Measurements from ENCODE around the gene ABR.

DNA sequence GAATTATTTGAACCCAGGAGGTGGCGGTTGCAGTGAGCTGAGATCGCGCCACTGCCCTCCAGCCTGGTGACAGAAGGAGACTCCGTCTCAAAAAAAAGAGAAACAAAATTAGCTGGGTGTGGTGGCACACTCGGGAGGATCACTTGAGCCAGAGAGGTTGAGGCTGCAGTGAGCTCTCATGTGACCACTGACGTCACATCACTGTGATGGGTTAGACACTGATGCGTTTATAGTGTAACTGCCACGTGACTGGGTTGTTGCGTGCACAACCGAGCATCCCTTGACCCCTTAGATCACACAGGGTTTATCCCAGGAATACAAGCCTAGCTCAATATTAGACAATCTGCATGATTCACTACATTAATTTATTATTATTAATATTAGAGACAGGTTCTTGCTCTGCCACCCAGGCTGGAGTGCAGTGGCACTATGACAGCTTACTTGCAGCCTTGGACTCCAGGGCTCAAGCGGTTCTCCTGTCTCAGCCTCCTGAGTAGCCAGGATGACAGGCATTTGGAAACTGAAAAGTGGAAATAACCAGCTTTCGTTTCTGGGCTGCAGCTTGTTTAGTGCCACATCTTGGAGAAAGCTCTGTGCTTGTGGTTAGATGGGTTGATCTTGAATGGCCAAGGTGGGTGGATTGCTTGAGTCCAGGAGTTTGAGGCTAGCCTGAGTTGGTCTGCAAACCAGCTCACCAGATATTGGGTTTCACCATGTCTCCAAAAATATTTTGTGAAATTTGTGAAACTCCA is 26.4 kb upstream of the ABR start:
- TF ChIP-seq GABPA (IDR thresholded peaks at IDR 0.05; ENCODE audit: borderline replicate concordance, insufficient read depth, low read length) (no peak), TAF1 (IDR thresholded peaks at IDR 0.05; ENCODE audit: low read depth, low read length) (no peak), CTCF (IDR thresholded peaks at IDR 0.05; ENCODE audit: control extremely low read depth in 1 of 3, insufficient read depth in 1 of 3, low read depth in 1 of 3, low read length in 3 of 3) (no peak), BRCA1 (IDR thresholded peaks at IDR 0.05; ENCODE audit: low read depth, low read length) (no peak), CEBPB (IDR thresholded peaks at IDR 0.05; ENCODE audit: low read depth, low read length) (no peak), EZH2 (IDR thresholded peaks at IDR 0.05; ENCODE audit: low read depth, low read length, severe bottlenecking) (no peak)
